Breast epithelium (tissue), 3 donors: ENCODE data around the gene F12.

Experiments
- CTCF ChIP-seq, 3 donors: fragments of 450-650 bp; IDR thresholded peaks; one replicate each; pipeline ENCODE4 v1.5.1; 2016 to 2017; ENCODE audit warnings: antibody characterized with exemption in 3 of 3, mild to moderate bottlenecking in 3 of 3, moderate library complexity in 3 of 3
- POLR2A ChIP-seq: fragments of 450-650 bp; IDR thresholded peaks from one replicate; pipeline ENCODE4 v1.6.1; 2016; ENCODE audit warnings: antibody characterized with exemption, mild to moderate bottlenecking, moderate library complexity
- POLR2AphosphoS5 ChIP-seq, 3 donors: sonication (generic); formaldehyde crosslinking; IDR thresholded peaks; one replicate each; pipeline ENCODE4 v1.6.1; 2017; ENCODE audit warnings: antibody characterized with exemption in 3 of 3

GRCh38 chr5:177356746-177357145 lies 52.6 kb downstream of the F12 start:
- TF ChIP-seq CTCF (IDR thresholded peaks at IDR 0.05) (no peak), POLR2AphosphoS5 (IDR thresholded peaks at IDR 0.05) (no peak), POLR2A (no peak)
